Activated CD8-positive, alpha-beta memory T cell treated with anti-CD3 and anti-CD28 coated beads for 36 hours (primary cell): ENCODE measurements around the gene USP21. TPM values are rescaled to one million over a fixed set of nuclear protein-coding genes. Genes with fewer than 3 reads are reported as not detected.

Experiments used
- CTCF ChIA-PET: fragments of 350-600 bp; sonication (Branson Sonifier 250); formaldehyde crosslinking; loops from one replicate; lab custom pipeline; 2021; ENCODE audit warnings: antibody characterized with exemption; lab: Charles Lee
- POLR2A ChIA-PET: fragments of 350-600 bp; sonication (Branson Sonifier 250); formaldehyde crosslinking; loops from one replicate; lab custom pipeline; 2021; ENCODE audit warnings: antibody characterized with exemption; lab: Charles Lee
- total RNA-seq, 2 experiments: library from RNA; stranded (reverse); gene quantifications; one replicate each; pipeline ENCODE4 v1.2.3, GENCODE V29; 2021

USP21 gene
- total RNA-seq, 2 experiments from 2014 or later, result 23.4 to 25.3 TPM

DNA sequence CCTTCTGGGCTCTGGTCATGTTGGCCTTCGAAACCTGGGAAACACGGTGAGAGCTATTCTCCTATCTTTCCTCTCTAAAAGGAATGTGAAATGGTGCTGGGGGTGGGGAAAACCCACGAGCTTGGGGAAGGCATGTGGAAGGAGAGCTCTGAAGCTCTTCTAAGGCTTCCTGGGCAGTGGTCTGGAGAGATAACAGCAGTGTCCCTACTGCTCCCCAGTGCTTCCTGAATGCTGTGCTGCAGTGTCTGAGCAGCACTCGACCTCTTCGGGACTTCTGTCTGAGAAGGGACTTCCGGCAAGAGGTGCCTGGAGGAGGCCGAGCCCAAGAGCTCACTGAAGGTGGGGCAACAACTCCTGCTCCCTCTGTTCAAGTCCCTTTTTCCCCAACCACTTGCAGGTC is 2.8 kb downstream of the USP21 start:
- ChIA-PET POLR2A (interaction anchor here (0.6 kb wide), 2 partner anchors 15 to 23 kb away, joined by 4 to 6 read pairs; no protein-coding TSS in a partner anchor), CTCF (interaction anchor here (1.7 kb wide), 1 partner anchor 10 kb away, joined by 4 read pairs; no protein-coding TSS in a partner anchor)

DNA sequence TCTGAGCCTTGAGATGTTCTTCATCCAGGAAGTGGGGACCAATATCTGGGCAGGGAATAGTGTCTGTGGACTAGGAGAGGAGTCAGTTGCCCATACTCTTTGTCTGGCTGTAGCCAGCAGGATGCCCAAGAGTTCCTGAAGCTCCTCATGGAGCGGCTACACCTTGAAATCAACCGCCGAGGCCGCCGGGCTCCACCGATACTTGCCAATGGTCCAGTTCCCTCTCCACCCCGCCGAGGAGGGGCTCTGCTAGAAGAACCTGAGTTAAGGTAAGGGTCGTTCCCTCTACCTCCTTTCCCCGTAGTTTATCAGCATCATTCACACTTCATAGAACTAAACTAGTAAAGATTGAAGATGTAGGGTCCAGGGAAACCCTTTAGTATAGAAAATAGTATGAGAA is 3.5 kb downstream of the USP21 start:
- ChIA-PET CTCF (interaction anchor here (1.7 kb wide), 1 partner anchor 9 kb away, joined by 4 read pairs; no protein-coding TSS in a partner anchor), POLR2A (interaction anchor here (0.6 kb wide), 1 partner anchor 15 kb away, joined by 4 read pairs; no protein-coding TSS in a partner anchor)

DNA sequence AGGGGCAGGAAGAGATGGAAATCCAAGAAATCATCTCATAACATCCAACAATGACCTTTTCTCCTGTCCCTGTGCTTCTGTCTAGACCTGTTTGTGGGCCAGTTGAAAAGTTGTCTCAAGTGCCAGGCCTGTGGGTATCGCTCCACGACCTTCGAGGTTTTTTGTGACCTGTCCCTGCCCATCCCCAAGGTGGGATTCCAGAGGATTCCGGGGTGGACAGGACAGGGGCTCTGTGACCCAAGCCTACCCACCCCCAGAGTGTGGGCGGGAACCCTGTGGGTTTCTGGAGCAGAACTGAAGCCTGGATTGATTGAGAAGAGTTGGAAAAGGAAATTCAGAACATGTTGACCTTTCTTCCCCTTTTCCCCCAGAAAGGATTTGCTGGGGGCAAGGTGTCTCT is 4.5 kb downstream of the USP21 start:
- ChIA-PET POLR2A (no interaction called here), CTCF (no interaction called here)

GRCh38 chr1:161164901-161165610 is 5.8 kb downstream of the USP21 start:
- ChIA-PET POLR2A (interaction anchor here (1.0 to 2.6 kb wide), 5 partner anchors 8 to 442 kb away, joined by 3 to 21 read pairs (median 4); partner anchors contain the start of genes NDUFS2, NIT1, PFDN2 and UFC1), CTCF (interaction anchor here (1.1 to 2.7 kb wide), 11 partner anchors 8 to 217 kb away, joined by 3 to 16 read pairs (median 5); partner anchors contain the start of genes B4GALT3, DEDD, NIT1 and PFDN2)

DNA sequence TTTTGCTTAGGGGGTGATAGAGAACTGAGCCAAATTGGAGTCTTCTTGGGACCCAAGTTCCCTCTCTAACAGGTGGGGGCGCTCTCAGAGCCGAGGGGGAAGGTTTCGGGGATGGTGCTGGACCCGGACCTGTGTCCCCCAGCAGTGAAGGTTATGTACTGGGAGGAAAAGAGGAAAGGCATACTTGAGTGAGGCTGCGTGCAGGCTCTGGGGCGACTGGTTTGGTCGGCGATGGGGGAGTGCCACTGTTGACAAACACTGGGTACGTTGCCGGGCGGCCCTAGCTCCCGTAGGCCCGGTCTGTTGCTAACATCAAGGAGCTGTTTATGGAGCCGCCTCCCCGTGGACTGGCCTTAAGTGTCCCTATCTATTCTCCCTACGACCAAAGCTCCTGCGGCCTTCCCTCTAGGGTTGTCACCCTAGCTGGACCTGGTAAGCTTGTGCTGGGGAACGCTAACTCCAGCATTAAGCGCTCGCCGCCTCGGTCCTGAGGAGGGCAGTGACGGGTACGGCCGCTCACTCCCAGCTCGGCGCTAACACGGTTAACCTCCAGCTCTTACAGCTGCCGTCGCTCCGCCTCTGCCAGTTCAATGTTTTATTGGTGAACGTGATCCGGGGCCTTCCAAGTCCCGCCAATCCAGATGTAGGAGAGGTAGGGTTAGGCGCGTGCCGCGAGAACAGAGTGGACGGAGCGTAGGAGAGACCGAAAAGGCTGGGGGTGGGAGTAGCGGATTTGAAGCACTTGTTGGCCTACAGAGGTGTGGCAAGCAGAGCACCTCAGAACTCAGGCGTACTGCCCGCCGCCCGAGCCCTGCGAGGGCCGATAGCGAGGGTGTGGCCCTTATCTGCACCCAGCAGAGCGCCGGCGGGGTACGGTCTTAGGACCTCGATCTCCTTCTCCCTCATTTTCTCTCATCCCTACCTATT is 6.7 kb downstream of the USP21 start, which contains the start of gene PPOX:
Gene PPOX, plus strand, starts transcription at position 685 of the 927 bp plus-strand sequence. CDS start 422 bp downstream, outside the sequence.
- POLR2A ChIA-PET, result interaction anchor here (0.5 to 2.6 kb wide), 10 partner anchors 8 to 443 kb away, joined by 3 to 21 read pairs (median 4); partner anchors contain the start of genes NDUFS2, NIT1, PFDN2 and TOMM40L
- CTCF ChIA-PET, result interaction anchor here (1.1 to 2.7 kb wide), 13 partner anchors 8 to 216 kb away, joined by 3 to 16 read pairs (median 5); partner anchors contain the start of genes B4GALT3, DEDD, NIT1 and PFDN2

DNA sequence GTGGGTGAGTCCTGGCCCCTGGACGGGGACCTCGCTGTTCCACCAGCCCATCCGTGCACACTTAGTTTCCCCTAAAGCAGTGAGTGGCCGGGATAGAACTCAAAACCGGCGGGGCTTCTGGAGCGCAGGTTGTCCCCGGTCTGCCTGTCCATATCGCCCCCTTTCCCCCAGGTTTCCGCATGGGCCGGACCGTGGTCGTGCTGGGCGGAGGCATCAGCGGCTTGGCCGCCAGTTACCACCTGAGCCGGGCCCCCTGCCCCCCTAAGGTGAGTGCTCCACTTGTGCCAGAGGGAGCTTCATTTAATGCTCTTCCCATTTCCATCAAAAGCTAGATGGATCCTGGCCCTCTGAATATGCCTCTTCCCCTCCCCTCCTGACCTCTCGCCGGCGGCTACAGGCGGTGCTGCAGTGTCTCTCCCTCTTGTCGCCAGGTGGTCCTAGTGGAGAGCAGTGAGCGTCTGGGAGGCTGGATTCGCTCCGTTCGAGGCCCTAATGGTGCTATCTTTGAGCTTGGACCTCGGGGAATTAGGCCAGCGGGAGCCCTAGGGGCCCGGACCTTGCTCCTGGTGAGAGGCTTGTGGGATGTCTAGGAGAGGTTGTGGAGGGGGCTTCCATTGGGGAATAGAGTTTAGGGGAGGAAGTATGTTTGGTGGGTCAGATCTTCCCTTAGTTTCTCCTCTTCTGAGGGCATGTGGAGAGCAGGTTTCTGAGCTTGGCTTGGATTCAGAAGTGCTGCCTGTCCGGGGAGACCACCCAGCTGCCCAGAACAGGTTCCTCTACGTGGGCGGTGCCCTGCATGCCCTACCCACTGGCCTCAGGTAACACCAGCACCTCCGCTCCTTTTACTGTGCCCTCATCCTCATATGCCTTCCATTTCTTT is 7.6 kb downstream of the USP21 start:
- ChIA-PET POLR2A (interaction anchor here (0.5 to 2.6 kb wide), 10 partner anchors 8 to 59 kb away, joined by 3 to 21 read pairs (median 4); partner anchors contain the start of genes NDUFS2, NIT1, PFDN2 and TOMM40L), CTCF (interaction anchor here (0.6 to 2.7 kb wide), 15 partner anchors 9 to 273 kb away, joined by 3 to 16 read pairs (median 5); partner anchors contain the start of genes B4GALT3, DEDD, NDUFS2 and NIT1)

DNA sequence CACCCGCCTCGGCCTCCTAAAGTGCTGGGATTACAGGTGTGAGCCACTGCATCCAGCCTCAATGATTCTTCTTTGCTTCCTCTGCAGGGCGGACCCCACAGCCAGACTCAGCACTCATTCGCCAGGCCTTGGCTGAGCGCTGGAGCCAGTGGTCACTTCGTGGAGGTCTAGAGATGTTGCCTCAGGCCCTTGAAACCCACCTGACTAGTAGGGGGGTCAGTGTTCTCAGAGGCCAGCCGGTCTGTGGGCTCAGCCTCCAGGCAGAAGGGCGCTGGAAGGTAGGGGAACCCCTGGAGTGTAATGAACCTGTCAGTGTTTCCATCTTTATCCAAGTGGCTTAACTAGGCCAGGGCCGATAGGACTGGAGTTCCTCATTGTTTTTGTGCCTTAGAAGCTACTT is 9.6 kb downstream of the USP21 start:
- POLR2A ChIA-PET, result no interaction called here
- CTCF ChIA-PET, result interaction anchor here (0.6 to 1.4 kb wide), 3 partner anchors 10 to 72 kb away, joined by 3 to 5 read pairs (median 4); partner anchors contain the start of genes UFC1 and USP21

DNA sequence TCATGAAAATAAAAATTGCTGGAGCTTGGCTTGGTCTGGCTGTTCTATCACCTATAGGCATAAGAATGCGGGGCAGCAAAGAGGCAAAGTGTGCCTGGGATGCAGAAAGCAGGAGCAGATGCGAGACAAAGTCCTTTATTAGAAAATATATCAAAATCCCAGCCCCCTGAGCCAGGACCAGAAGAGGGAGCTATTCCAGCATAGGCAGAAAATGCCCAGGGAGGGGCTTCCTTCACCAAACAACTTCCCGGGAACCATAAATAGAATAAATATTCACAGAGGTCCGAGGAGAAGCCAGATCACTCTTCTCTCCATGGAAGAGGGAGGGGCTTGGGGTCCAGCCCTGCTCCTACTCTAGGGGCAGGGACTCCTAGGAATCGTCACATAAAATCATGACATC is 11.9 kb downstream of the USP21 start:
- POLR2A ChIA-PET, result no interaction called here
- CTCF ChIA-PET, result interaction anchor here (1.5 kb wide), 1 partner anchor 9 kb away, joined by 4 read pairs; no protein-coding TSS in a partner anchor

GRCh38 chr1:161171696-161172095 is 12.4 kb downstream of the USP21 start:
- CTCF ChIA-PET, result interaction anchor here (1.5 kb wide), 1 partner anchor 10 kb away, joined by 4 read pairs; no protein-coding TSS in a partner anchor
- POLR2A ChIA-PET, result no interaction called here

DNA sequence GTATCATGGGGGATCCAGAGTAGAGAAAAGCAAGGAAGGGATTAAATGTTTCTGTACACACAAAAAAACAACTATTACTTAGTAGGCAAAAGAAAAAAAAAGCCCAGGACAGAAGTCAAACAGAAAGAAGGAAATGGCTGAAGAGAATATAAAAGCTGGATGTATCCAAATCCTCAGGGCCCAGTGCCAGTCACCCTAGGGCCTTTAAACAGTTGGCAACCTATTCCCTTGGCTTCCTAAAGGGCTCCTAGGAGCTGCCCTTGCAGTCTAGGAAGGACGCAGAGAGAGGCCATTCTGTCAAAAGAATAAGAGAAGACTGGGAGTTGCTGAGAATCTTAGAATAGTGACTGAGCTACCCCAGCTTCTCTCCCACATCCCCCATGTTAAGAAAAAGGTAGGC is 13.0 kb downstream of the USP21 start:
- ChIA-PET CTCF (interaction anchor here (0.5 to 1.5 kb wide), 4 partner anchors 10 to 212 kb away, joined by 3 to 4 read pairs (median 4); no protein-coding TSS in a partner anchor), POLR2A (no interaction called here)

DNA sequence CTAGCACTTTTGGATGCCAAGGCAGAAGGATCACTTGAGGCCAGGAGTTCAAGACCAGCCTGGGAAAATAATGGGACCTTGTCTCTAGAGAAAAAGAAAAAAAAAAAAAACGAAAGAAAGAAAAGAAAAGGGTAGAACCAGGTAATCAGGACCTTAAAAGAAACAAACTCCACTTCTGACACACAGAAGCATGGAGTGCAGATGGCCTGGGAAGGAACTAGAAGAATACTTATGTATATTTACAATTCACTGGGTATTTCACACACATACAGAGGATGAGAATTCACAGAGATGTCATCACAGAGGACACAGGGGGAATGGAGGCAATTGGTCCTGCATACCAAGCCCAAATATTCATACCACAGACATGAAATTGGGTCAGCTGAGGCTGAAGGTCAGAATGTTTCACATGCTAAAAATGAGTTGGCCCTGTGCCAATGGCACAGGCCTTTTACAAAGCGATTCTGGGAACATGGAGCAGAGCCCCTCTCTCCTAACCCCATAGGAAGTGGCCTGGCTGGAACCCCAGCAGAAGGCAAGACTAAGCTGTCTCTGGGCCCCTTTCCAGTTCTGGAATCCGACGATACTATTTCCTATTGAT is 13.6 kb downstream of the USP21 start:
- POLR2A ChIA-PET, result no interaction called here

GRCh38 chr1:161173711-161174110 is 14.4 kb downstream of the USP21 start:
- ChIA-PET CTCF (interaction anchor here (1.2 kb wide), 1 partner anchor 19 kb away, joined by 3 read pairs; no protein-coding TSS in a partner anchor), POLR2A (no interaction called here)

More for the DNA sequence above, 13.6 kb downstream of the USP21 start:
- CTCF ChIA-PET, result interaction anchor here (0.7 to 1.2 kb wide), 2 partner anchors 20 to 211 kb away, joined by 3 read pairs; no protein-coding TSS in a partner anchor

DNA sequence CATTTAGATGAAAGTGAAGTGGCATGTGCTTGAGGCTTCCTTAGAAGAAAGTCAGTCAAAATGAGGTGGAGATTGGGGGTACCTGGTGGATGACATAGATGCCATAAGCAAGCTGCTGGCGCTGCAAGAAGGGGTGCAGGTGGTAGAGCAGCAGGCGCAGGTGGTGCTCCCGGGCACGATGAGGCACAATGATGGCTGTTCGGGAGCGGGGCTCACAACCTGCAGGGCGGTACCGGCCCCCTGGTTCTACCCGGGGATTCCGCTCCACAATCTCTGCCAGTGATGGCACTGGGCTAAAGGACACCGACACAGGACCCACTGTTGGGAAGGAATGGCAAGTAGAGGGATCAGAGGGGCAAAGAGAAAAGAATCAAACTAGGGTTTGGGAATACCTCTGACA is 15.6 kb downstream of the USP21 start:
- POLR2A ChIA-PET, result interaction anchor here (1.1 kb wide), 1 partner anchor 8 kb away, joined by 4 read pairs; the partner anchor contains the start of gene PPOX
- CTCF ChIA-PET, result interaction anchor here (3.2 kb wide), 1 partner anchor 8 kb away, joined by 16 read pairs; the partner anchor contains the start of gene PPOX

GRCh38 chr1:161175771-161176453 is 16.6 kb downstream of the USP21 start:
- POLR2A ChIA-PET, result interaction anchor here (0.6 to 1.2 kb wide), 4 partner anchors 9 to 1359 kb away, joined by 4 read pairs; partner anchors contain the start of genes NDUFS2 and PPOX
- CTCF ChIA-PET, result interaction anchor here (1.2 to 3.2 kb wide), 3 partner anchors 9 to 50 kb away, joined by 3 to 16 read pairs (median 7); partner anchors contain the start of genes PPOX and TOMM40L

GRCh38 chr1:161176468-161177111 is 17.3 kb downstream of the USP21 start:
- CTCF ChIA-PET, result interaction anchor here (0.5 to 3.2 kb wide), 5 partner anchors 10 to 49 kb away, joined by 3 to 16 read pairs (median 5); partner anchors contain the start of genes PPOX and TOMM40L
- POLR2A ChIA-PET, result interaction anchor here (0.6 to 1.5 kb wide), 5 partner anchors 10 to 1360 kb away, joined by 4 to 6 read pairs (median 4); partner anchors contain the start of genes NDUFS2 and PPOX
